G401 (cell line): ENCODE measurements around the gene KRTAP10-5. TPM values are rescaled to one million over a fixed set of nuclear protein-coding genes. Genes with fewer than 3 reads are reported as not detected.
"Not testable (repeated sequence)": the region's sequence is repeated elsewhere in the genome, so short reads cannot be mapped to it uniquely, and the experiment has no call there.

Experiments used
- DNase-seq: peaks from one replicate; pipeline ENCODE4 v3.0.0-alpha.2; 2015; ENCODE audit warnings: low spot score
- in situ Hi-C: cut with HindIII; loops from 2 replicates; pipeline ENCODE4 v1.10.0; 2016; ENCODE audit warnings: low sequenced_read_pairs, mixed read lengths
- total RNA-seq: library from RNA; depleted of rRNA; stranded (reverse); fragments of >200 nt; shearing (Covaris generic); gene quantifications from 2 replicates; pipeline ENCODE4 v1.2.3, GENCODE V29; 2014

KRTAP10-5 gene
- total RNA-seq, 1 experiment from 2014 or later = not detected

DNA sequence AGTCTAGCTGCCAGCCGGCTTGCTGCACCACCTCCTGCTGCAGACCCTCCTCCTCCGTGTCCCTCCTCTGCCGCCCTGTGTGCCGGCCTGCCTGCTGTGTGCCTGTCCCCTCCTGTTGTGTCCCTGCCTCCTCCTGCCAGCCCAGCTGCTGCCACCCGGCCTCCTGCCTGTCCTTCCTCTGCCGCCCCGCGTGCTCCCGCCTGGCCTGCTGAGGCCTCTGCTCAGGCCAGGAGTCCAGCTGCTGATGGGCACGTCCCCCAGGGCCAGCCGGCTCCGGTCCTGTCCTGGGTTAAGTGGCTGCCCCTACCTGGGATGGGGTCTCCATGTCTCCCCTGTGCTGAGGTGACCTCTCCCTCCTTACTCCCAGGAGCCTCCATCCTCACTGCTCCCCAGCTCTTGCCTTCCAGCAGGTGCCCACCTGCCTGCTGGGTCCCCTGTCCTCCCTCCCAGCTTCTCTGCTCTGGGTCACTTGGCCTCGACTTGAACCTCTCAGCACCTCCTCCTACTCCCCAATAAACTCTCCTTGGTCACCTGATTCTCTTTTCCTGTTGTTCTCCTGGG, 32.3 kb upstream of the KRTAP10-5 start:
- in situ Hi-C loops = no loop called here
- DNase-seq = no peak

- in situ Hi-C loops = no loop called here
- DNase-seq = peak; percentile 1
These were observed 31.7 kb upstream of the KRTAP10-5 start, which contains the start of gene KRTAP10-8 for GRCh38 chr21:44612029-44612486. KRTAP10-8 (plus strand) TSS chr21:44612079; CDS start chr21:44612101, 22 bp downstream.

GRCh38 chr21:44611551-44611950, 31.1 kb upstream of the KRTAP10-5 start:
- in situ Hi-C loops = no loop called here
- DNase-seq = no peak

DNA sequence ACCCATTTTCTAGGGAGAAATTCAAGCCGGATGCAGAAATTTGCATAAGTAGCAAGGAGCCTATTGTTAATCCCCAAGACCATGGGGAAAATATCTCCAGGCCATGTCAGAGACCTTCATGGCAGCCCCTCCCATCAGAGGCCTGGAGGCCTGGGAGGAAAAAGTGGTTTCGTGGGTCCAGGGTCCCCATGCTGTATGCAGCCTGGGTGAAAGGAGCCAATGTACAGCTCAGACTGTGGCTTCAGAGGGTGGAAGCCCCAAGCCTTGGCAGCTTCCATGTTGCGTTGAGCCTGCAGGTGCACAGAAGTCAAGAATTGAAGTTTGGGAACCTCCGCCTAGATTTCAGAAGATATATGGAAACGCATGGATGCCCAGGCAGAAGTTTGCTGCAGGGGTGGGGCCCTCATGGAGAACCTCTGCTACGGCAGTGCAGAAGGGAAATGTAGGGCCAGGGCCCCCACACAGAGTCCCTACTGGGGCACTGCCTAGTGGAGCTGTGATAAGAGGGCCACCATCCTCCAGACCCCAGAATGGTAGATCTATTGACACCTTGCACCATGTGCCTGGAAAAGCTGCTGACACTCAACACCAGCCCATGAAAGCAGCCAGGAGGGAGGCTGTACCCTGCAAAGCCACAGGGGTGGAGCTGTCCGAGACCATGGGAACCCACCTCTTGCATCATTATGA, 29.9 kb upstream of the KRTAP10-5 start:
- in situ Hi-C loops, DNase-seq: not testable (repeated sequence)

GRCh38 chr21:44609193-44609592, 28.8 kb upstream of the KRTAP10-5 start:
- no peak for DNase-seq

GRCh38 chr21:44606495-44606894, 26.1 kb upstream of the KRTAP10-5 start:
- in situ Hi-C loops = no loop called here
- no peak for DNase-seq

More at GRCh38 chr21:44609193-44609592, 28.8 kb upstream of the KRTAP10-5 start:
- in situ Hi-C loops = no loop called here

- in situ Hi-C loops = no loop called here
- DNase-seq = no peak
These were observed 23.5 kb upstream of the KRTAP10-5 start for GRCh38 chr21:44603911-44604310.

- no peak for DNase-seq
- in situ Hi-C loops = no loop called here
These were observed 22.9 kb upstream of the KRTAP10-5 start for GRCh38 chr21:44603109-44603875.

- in situ Hi-C loops = no loop called here
- no peak for DNase-seq
These were observed 22.1 kb upstream of the KRTAP10-5 start for GRCh38 chr21:44602463-44602850.

DNA sequence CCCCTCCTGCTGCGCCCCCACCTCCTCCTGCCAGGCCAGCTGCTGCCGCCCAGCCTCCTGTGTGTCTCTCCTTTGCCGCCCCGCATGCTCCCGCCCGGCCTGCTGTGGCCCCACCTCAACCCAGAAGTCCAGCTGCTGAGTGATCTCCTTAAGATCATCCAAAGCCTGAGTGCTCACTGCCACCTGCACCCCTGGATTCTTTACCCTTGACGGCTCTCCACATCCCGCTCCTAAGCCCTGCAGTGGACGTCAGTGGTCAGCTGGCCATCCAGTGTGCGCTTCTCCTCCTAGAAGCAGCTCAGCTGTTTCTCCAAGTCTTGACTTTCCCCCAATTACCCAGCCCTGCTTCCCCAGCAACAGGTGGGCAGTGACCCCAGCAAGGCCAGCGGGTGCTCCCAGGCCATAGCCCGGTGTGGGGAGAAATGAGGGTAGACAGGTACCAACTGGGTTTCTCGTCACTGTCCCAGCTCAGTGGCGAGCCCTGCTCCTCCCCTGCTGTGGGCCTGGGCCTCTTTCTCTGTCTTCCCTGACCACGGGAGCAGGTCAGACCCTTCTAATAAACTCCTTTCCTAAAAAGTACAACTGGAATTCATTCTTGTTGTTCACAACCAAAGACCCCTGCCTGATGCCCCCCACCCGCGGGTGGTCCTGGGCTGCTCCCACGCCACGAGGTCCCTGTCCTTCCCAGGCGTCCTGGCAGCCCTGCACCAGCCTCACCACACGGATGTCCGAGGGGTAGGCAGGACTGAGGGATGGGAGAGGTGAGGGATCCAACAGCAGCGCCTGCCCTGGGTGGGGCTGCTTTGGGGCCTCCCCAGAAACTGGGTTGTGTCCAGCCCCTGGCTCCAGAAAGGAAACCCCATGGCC, 21.4 kb upstream of the KRTAP10-5 start:
- in situ Hi-C loops = no loop called here
- DNase-seq = no peak

DNA sequence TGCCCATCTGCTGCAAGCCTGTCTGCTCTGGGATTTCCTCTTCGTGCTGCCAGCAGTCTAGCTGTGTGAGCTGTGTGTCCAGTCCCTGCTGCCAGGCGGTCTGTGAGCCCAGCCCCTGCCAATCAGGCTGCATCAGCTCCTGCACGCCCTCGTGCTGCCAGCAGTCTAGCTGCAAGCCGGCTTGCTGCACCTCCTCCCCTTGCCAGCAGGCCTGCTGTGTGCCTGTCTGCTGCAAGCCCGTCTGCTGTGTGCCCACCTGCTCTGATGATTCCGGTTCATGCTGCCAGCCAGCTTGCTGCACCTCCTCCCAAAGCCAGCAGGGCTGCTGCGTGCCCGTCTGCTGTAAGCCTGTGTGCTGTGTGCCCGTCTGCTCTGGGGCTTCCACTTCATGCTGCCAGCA, 20.7 kb upstream of the KRTAP10-5 start:
- in situ Hi-C loops = not testable (repeated sequence)
- DNase-seq = peak; percentile 10

DNA sequence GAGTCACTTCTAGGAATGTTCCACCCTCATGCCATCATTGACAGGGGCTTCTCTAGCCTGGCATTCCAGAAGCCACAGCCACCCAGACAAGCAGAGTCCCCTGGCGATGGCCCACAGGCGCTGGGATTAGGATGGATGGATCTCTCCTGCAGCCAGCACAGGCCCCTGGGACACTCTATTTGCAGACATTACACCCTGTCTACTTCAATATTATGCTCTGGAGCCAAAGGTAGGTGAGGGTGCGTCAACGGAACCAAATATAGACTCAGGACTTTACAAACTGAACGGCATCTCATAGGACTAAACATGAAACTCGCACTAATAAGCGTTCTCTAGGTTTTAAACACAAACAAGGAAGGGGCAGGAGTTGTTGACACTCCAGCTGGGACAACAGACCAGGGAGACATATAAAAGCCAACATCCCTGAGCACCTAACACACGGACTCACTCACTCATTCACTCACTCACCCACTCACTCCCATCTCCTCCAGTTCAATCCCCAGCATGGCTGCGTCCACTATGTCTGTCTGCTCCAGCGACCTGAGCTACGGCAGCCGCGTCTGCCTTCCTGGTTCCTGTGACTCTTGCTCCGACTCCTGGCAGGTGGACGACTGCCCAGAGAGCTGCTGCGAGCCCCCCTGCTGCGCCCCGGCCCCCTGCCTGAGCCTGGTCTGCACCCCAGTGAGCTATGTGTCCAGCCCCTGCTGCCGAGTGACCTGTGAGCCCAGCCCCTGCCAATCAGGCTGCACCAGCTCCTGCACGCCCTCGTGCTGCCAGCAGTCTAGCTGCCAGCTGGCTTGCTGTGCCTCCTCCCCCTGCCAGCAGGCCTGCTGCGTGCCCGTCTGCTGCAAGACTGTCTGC, 19.9 kb upstream of the KRTAP10-5 start, which contains the start of gene KRTAP10-7:
Gene KRTAP10-7 (plus strand): TSS at position 480 of the 861 bp plus-strand sequence. CDS start 25 bp downstream, at position 505.
- DNase-seq, in situ Hi-C loops: not testable (repeated sequence)

- no peak for DNase-seq
- in situ Hi-C loops = no loop called here
These were observed 19.0 kb upstream of the KRTAP10-5 start for GRCh38 chr21:44599264-44600029.

DNA sequence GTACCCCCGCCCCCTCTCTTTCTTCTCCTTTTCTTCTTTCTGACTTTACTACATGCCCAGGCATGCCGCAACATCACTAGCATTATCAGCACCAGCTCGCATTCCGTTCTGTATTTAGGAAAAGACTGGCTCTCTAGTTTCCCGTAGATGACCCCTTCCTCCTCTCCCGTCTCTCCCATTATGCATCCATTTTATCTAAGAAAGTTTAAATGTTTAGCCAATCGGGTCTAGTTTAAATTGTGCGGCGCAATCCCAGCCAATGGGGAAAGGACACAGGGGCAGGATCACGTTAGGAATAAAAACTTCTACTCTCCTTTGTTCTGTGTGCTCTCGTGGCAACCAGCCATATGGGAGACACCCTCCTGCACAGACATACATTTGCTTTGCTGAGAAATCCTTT, 17.7 kb upstream of the KRTAP10-5 start:
- in situ Hi-C loops = no loop called here

GRCh38 chr21:44596068-44596725, 15.8 kb upstream of the KRTAP10-5 start:
- no peak for DNase-seq
- in situ Hi-C loops = no loop called here

More for the DNA sequence above, 17.7 kb upstream of the KRTAP10-5 start:
- no peak for DNase-seq

GRCh38 chr21:44595524-44595923, 15.1 kb upstream of the KRTAP10-5 start:
- no peak for DNase-seq
- in situ Hi-C loops = no loop called here

GRCh38 chr21:44594406-44594916, 14.1 kb upstream of the KRTAP10-5 start:
- DNase-seq = no peak
- in situ Hi-C loops = no loop called here
